NOMO-1 treated with dmso at 0.1 percent for 144 hours (cell line): Measurements from ENCODE around the gene NOVA2.
A peak's percentile ranks its signal among the peaks of the same experiment; 100 is the strongest.

ENCODE experiments used
- DNase-seq: peaks from one replicate; lab custom pipeline; 2025; ENCODE audit not compliant: unreplicated experiment; lab: John Stamatoyannopoulos, UW

The NOVA2 gene

DNA sequence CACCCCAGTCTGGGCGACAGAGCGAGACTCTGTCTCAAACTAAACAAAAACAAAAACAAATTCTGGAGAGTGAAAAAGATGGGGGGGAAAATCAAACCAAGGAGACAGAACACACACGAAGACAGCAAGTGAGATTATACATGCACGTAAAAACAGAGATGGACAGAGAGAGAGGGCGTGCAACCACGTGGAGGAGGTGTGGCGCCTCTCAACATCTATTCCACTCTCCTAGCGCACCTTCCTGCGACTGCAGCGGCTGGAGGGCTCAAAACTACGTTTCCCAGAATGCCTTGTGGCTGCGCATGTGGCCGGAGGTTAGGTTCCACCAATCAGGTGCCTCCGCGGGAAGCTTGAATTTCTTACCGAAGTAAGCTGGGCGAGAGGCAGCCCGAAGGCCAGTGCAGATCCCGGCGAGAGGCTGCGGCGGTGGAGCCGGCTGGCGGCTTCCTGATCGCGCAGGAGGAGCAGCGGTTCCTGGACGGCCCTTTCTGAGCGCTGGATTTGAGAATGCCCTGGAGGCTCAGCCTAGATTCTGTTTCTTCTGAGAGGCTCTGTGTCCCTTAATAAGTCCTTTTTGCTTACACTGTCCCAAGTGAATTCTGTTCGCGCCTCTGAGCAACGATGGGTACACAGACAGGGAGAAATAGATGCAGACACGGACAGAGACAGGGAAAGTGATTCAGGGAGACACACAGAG, 46.0 kb downstream of the NOVA2 start:
- peak; percentile 82 for DNase-seq

DNA sequence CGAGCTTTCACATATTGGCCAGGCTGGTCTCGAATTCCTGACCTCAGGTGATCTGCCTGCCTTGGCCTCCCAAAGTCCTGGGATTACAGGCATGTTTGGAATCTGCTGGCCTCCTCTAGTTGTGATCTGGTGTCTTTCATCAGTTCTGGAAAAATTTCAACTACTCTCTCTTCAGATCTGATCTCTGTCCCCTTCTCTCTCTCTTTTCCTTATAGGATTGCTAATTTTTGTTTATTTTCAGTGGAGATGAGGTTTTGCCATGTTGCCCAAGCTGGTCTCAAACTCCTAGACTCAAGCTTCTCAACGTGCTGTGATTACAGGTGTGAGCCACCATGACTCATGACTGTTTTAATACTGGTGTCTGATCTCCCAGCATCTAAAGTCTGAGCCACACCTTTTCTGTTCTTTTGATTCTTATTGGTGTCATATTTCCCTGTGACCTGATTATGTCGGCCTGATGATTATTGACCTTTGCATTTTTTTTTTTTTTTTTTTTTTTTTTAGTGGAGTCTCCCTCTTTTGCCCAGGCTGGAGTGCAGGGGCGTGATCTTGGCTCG, 48.7 kb downstream of the NOVA2 start:
- no peak for DNase-seq

DNA sequence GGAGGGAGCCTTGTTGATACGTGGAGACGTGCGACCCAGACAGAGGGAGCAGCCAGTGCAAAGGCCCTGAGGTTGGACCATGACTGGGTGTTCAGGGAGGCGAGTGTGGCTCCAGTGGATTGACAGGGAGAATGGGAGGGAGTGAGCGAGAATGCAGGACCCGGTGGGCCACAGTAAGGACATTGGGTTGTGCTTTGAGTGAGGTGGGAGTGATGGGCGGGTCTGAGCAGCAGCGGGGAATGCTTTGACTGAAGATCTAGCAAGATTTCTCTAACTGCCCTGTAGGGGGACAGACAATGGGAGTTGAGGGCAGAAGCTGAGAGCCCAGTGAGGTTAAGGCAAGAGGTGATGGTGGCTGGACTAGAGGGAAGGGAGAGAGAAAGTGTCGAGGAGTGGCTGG, 51.4 kb downstream of the NOVA2 start:
- no peak for DNase-seq

DNA sequence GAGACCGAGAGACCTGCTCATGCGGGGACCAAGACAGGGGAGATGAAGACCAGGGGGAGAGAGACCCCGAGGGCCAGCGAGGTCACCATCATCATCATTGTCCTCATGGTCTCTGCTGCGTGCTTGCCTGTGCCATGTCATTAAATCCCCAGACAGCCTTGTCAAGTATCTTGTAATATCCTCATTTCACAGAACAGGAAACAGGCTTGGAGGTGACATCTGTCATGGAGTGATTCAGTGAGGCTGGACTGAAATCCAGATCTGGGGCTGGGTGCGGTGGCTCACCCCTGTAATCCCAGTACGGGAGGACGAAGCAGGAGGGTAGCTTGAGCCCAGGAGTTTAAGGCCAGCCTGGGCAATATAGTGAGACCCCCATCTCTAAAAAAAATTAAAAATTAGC, 53.2 kb downstream of the NOVA2 start:
- no peak for DNase-seq

DNA sequence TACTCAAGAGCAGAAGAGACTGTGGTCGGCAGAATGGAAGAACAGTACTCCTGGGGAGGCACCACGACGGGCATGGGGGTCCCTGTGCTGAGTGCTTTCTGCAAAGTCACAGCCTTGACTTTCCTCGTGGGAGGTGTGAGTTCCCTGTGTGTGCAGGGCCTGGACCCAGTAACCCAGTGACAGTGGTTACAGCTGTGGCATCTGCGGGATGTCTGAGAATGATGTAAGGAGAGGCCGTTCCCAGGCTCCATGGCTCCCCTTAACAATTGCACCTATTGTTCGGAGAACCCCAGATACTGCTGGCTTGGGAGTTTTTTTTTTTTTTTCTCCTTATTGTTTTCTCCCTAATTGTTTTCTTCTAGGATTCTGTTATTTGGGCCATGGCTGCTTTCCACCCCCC, 54.0 kb downstream of the NOVA2 start:
- DNase-seq, result no peak

DNA sequence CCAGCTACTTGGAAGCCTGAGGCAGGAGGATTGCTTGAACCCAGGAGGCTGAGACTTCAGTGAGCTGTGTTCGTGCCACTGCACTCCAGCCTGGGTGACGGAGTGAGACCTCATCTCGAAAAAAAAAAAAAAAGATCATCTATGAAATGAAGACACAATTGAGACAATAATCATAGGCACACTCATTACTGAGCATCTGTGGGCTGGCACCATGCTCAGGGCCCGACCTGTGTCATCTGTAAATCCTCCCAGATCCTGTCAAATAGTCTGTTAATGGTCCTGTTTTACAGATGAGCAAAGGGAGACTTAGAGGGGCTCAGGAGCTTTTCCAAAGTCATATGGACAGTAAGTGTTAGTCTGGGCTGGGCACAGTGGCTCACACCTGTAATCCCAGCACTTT, 54.9 kb downstream of the NOVA2 start:
- DNase-seq, result no peak

DNA sequence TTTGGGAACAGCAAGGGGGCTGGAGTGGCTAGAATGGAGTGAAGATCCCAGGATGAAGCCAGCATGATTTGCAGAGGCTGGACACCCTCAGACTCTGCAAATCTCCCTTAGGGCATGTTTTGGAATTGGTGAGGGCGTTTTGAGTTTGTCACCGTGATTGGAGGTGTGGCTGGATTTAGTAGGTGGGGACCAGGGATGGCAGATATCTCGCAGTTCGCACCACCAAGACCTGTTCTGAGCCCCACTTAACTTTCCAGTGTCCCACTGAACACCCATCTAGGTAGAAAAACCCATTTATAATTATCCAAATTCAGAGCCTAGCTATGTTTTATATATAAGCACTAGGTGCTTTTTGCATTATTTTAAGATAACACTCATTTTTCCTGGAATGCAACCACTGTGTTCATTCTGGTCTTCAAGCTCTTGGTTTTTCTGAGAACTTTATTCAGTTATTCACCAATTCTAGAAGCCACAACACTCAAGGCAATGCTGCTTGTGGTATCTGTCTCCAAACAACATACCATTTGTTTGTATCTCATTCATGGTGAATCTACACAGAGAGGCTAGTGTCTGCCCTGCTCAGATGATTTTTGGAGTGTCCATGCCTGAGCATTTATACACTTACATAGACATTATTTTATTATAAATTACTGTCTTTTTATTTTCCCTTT, 56.1 kb downstream of the NOVA2 start:
- no peak for DNase-seq

DNA sequence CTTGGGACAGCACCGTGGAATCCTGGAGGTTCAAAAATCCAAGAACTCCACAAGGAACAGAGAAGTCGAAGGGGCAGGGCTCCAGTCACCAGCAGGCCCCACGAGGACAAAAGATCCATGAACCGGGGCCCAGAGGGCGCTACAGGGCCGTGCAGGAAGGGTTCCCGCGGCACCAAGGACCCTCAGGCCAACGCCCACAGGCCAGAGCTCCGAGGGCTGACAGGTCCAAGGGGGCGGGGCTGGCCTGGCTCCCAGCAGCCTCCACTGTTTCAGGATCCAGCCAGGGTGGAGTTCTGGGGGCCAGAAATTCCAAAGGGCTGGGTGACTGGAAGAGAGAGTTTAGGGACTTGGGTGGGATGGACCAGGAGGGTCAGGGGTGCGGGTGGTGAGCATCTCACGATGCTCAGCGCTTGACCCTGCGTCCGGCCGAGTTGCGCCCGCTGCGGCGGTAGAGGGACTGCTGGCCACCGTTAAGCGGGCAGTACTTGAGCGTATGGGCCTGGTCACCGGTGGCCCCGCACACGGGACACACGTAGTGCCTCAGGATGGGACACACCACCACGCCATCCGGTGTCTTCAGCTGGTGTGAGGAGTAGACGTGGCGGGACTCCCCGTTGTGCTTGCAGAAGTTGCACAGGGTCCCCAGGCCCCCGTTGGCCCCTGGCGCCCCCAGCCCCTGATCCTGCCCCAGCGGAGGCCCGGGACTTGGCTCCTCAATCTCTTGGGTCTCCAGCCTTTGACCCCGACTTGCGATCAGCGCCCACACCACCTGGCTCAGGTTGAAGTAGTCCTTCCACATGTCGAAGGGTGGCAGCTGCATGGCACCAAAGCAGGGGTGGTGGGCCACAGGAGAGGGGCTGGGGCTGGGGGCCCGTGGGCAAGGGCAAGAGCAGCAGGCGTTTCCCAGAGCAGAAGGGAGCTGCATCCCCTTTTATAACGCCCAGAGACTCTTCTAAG, 59.5 kb downstream of the NOVA2 start, which contains the start of gene NANOS2:
Gene NANOS2 (minus strand): TSS at position 905 of the 957 bp plus-strand sequence. CDS start 85 bp downstream, at position 820.
- DNase-seq, result no peak

DNA sequence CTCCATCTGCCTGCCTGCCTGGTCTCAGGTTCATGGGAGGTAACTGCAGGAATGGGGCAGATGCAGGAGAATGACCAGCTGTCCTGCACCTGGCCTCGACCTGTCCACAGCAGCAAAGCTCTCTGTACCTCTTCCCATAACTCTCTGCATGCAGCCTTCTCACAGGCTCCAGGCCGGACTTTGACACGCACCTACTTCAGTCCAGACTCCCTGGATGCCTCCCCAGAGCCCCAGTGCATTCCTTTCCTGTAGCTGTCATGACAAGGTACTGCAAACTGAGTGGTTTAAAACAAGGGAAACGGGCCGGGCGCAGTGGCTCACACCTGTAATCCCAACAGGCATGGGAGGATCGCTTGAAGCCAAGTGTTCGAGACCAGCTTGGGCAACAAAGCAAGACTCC, 62.4 kb downstream of the NOVA2 start:
- no peak for DNase-seq

DNA sequence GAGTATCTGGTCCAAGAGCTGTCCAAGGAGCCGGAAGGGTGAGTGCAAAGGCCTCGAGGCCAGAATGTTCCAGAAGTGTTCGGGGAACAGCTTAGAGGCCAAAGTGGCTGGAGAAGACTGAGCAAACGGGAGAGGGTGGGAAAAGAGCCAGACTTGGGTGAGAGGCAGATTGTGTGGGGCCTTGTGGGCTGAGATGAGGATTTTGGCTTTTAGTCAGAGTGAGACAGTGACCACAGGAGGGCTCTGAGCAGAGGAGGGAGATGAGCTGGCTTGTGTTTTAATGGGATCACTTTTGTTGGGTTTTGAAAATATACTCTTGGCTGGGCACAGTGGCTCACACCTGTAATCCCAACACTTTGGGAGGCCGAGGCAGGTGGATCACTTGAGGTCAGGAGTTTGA, 64.7 kb downstream of the NOVA2 start:
- DNase-seq, result no peak

DNA sequence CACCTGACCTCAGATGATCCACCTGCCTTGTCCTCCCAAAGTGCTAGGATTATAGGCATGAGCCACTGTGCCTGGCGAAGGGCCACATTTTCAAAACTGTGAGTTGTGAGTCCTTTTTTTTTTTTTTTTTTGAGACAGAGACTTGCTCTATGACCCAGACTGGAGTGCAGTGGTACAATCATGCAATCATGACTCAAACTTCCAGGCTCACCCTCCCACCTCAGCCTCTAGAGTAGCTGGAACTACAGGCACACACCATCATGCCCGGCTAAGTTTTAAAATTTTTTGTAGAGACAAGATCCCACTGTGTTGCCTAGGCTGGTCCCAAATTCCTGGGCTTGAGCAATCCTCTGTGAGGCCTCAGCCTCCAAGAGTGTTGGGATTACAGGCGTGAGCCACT, 67.4 kb downstream of the NOVA2 start:
- no peak for DNase-seq

DNA sequence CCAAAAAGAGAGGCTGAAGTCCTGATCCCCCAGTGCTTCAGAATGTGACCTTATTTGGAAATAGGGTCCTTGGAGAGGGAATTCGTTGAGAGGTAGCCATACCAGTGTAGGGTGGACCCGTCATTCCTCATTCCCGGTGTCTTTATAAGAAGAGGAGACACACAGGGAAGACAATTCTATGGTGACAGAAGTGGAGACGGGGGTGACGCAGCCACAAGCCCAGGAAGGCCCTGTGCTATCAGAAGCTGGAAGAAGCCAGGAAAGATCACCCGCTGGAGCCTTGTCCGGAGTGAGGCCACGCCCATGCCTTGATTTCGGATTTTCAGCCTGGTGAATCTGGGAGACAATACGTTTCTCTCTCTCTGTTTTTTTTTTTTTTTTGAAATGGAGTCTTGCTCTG, 68.7 kb downstream of the NOVA2 start:
- no peak for DNase-seq

DNA sequence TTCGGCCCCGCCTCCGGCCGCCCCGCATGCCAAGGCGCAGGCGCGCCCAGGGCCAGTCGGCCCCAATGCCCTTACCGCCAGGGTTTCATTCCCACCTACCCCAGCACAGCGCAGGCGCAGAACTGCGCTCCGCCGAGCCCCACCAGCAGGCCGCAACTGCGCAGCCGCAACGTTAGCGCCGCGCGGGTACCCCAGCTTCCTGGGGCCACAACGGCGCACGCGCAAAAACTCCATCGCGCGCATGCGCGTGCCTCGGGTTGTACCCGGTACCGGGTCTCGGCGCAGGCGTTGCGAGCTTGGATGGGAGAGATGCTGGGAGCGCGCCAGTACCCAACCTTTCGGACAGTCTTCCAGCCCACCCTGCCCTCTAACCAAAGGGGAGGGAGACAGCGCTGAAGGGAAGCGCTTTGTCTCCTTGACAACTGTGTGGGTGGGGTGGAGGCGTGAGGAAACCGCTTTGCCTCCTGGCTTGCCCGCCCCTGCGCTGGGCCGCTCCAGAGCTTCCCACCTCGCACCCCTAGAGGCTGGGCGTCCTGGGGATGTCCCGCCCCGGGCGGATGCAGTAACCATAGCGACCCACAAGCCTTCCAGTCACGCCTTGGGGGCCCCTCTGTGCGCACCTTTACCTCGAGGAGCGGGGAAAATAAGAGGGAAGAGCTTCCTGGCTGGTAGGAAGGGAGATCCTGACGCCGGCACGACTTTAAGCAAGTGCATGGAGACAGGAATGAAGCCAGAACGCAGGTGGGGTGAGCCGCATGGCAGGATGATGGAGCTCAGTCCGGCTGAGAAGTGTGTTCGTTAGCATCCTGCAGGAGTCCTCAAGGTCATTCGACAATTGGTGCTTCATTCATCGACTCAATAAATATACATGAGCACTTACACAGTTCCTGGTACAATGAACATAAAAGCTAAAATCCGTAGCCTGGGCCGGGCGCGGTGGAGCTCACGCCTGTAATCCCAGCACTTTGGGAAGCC, 70.7 kb downstream of the NOVA2 start:
- peak; percentile 91 for DNase-seq

DNA sequence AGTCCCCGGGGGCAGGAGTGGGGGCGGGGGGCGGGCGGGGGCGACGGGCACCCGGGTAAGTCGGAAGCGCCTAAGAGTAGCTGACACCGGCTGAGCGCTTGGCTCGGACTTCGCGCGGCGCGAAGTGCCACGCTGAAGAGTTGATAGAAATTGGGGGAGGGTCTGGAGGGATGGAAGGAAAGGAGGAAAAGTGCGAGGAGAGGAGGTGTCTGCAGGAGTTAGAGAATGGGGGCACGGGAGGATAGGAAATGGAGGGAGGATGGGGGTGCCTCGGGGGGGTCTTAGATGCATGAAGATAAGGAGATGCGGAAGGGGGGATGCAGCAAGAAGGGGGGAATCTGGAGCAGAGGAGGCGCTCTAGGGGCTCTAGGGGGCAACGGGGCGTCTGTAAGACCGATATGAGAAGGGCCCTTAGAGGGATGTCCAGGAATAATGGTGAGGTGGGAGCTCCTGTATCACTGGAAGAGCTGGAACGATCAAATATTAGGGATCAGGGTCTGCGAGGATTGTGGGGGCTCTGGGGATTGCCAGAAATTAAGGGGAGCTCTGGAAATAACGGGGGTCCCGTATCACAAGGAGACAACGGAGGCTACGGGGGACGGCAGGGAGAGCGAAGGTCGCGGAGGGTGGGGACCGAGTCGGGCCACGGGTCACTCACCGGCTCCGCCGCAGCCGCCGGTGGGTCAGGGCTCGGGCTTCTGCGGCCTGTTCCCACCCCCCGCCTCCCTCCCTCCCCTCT, 71.6 kb downstream of the NOVA2 start, which contains the start of gene MYPOP:
Gene MYPOP (minus strand): TSS at position 702 of the 739 bp plus-strand sequence. CDS start 840 bp downstream, outside the sequence.
- no peak for DNase-seq

DNA sequence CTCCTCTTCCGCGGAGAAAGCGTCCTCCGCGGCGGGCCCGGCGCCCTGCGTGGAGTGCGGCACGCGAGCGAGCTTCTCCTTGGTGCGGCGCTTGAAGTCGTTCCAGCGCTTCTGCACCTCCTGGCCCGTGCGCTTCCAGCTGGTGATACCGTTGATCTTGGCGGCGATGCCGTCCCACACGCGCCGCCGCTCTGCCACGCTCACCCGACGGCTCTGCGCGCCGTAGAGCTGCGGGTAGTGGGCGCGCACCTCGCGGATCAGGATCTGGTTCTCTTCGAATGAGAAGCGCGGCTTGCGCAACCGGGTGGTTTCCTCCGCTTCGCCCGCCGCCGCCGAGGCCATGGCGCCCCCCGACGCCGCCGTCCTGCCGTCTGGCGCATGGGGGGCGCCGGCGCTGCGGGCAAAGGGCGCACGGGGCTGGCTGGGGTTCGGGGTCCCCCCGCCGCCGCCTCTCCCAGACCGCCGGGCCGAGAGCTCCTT, 72.2 kb downstream of the NOVA2 start:
- peak; percentile 50 for DNase-seq

DNA sequence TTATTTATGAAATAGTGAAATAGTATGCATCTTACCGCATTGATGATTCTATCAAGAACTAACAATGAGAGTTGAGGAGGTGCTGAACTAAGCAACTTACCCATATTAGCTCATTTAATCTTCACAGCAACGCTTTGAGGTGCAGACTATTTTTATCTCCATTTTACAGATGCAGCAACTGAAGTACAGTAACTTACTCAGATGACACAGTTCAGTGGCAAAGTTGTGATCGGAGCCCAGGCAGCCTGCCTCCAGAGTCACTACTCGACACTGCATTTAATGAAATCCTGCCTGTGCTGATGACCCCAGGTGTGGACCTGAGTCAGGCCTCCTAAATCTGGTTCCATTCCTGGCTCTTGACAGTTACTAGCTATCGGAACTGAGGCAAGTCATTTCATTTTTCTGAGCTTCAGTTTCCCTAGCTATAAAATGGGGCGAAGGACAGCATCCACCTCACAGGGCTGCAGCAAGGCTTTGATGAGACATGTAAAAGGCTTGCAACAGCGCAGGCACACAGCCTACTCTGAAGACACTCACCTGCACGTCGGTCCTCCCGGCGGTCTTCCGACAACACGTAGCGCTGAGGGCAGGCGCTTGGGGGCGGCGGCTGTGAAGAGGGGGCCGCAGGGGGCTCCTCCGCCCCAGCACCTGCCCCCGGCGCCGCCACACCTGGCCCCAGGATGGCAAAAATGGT, 72.8 kb downstream of the NOVA2 start:
- DNase-seq, result no peak

DNA sequence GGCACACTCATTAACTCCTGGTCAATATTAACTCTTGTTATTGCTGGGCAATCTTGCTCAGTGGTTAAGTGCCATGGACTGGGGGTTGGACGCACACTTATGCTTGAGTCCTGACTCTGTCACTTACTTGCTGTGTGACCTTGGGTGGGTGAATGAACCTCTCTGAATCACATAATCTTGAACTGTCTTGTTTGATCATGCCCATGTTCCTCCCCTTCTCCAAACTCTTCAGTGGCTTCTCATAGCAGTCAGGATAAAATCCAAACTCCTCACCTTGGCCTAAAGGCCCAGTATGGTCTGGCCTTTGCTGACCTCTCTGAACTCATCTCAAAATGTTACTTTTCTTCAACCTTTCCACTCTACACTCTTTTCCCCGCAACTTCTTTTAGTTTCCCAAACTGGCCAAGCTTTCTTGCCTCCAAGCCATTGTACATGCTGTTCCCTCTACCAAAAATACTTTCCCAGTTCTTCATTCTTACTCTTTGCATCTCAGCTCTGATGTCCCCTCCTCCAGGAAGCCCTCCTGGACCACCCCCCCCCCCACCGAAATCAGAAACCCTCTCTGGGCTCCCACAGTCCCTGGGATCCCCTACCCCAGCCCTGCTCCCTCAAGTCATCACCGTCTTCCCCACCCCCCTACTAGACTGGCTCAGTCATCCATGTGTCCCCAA, 73.6 kb downstream of the NOVA2 start:
- DNase-seq, result no peak

DNA sequence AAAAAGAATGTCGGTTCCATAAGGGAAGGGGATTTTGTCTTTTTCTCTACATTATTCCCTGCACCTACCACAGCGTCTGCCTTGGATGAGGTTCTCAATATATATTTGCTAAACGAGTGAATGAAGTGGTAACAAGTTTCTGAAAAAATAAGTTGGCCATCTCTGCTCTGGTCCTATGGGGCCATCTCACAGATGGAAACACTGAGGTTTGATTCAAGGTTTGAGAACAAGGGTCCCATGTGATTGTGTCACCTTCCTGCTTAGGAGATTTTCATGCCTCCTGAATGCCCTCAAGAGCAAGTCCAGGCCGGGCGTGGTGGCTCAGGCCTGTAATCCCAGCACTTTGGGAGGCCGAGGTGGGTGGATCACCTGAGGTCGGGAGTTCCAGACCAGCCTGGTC, 74.4 kb downstream of the NOVA2 start:
- DNase-seq, result no peak
